Natural killer cell treated with Interleukin-12 subunit alpha and Interleukin-12 subunit beta and Interleukin-15 and Interleukin-18, amount 100 ng/mL, for 72 hours (primary cell): Measurements from ENCODE around the gene SELENOK. TPM values are rescaled to one million over a fixed set of nuclear protein-coding genes. Genes with fewer than 3 reads are reported as not detected.
A peak's percentile ranks its signal among the peaks of the same experiment; 100 is the strongest.
"Not testable (repeated sequence)": the region's sequence is repeated elsewhere in the genome, so short reads cannot be mapped to it uniquely, and the experiment has no call there.

ENCODE experiments used
- ATAC-seq, 2 donors: fragments of 150-1000 bp; cut with Tn5 transposase in 1 of 2; sonication (Bioruptor Pico), chemical (Tn5 transposase) in 1 of 2; 2 replicates each; pipeline ENCODE4 v1.10.0; 2021
- DNase-seq: peaks from one replicate; pipeline ENCODE4 v3.0.0; 2022; ENCODE audit warnings: low spot score
- H3K27ac Mint-ChIP-seq, 2 donors: 1 replicate in 1 of 2; 2 replicates in 1 of 2; pipeline ENCODE4 v1.8.0; 2022; ENCODE audit warnings: mixed read lengths in 2 of 2, mild to moderate bottlenecking in 1 of 2, moderate library complexity in 1 of 2
- H3K27me3 Mint-ChIP-seq, 2 donors: 1 replicate in 1 of 2; 2 replicates in 1 of 2; pipeline ENCODE4 v1.8.0; 2022; ENCODE audit warnings: mixed read lengths in 2 of 2
- H3K36me3 Mint-ChIP-seq: one replicate; pipeline ENCODE4 v1.8.0; 2022; ENCODE audit warnings: mixed read lengths
- H3K4me1 Mint-ChIP-seq, 2 donors: 1 replicate in 1 of 2; 2 replicates in 1 of 2; pipeline ENCODE4 v1.8.0; 2022; ENCODE audit warnings: low read depth in 2 of 2, mixed read lengths in 2 of 2, mild to moderate bottlenecking in 1 of 2
- H3K4me3 Mint-ChIP-seq: one replicate; pipeline ENCODE4 v1.8.0; 2022; ENCODE audit warnings: mixed read lengths
- H3K9me3 Mint-ChIP-seq: 2 replicates; pipeline ENCODE4 v1.8.0; 2022; ENCODE audit warnings: mixed read lengths
- total RNA-seq, 2 donors: library from RNA; stranded (reverse); gene quantifications; one replicate each; pipeline ENCODE4 v1.2.3, GENCODE V29; 2022

The SELENOK gene
- total RNA-seq: 10 to 100 TPM; 37.2 to 72.9 TPM

DNA sequence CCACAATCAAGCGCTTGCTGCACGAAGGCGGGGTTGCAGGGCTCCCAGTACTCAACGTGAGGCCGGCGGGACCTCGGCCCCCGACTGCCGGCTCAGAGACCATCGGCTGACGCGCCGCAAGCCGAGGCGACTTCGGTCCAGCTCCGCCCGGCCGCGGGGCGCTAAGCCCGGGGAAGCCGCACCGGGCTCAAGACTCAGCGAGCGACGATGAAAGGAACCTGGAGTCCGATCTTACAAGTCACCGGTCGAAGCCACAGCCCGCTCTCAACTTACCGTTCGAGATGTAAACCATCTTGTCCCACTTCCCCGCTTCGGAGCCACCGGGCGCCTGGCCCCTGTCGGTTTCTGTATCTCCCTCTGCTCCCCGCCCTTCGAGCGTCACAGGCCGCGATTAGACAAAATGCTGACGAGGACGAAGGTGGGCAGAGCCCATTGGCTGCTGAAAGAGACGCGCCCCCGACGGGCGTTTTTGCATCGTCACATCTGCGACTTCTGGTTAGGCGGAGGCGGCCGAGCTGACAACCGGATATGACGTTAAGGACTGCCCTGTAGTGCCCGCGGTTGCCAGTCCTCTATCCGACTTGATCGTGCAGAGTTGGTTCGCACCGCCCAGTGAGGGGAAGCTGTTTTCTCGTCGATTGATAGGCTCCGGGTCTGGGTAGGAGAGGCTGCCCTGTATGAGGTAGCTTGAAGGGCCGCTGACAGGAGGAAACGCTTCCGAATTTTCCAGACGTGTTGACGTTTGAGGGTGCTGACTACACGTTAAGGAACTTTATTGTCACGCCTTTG, at the start of gene SELENOK:
TSS of gene SELENOK (minus strand) at position 363 of the 789 bp plus-strand sequence.
- peak within 1 kb of the TSS; percentile 94 to 98 for H3K27ac Mint-ChIP-seq
- DNase-seq: peak; percentile 98
- H3K27me3 Mint-ChIP-seq: peaks cover 9 to 20% of the 10 kb centered on the region in 2 donors
- H3K36me3 Mint-ChIP-seq: peaks cover 21% of the 10 kb centered on the region
- peak; percentile 97 to 99 for ATAC-seq
- peaks cover 43 to 48% of the 10 kb centered on the region in 2 donors for H3K4me1 Mint-ChIP-seq
- peaks cover 6% of the 10 kb centered on the region for H3K9me3 Mint-ChIP-seq
- H3K4me3 Mint-ChIP-seq: peak within 1 kb of the TSS; percentile 95

DNA sequence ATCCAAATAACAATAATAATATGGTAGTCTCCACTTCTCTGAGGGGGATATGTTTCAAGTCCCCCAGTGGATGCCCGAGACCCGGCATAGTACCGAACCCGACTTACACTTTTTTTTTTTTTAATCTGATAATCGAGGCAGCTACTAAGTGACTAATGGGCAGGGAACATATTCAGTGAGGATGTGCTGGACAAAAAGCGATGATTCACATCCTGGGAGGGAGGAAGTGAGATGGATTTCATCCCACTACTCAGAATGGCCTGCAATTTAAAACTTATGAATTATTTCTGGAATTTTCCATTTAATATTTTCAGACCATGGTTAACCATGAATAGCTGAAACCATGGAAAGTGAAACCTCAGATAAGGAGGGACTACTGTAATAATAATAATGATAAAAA, 49.5 kb upstream of the SELENOK start:
- H3K36me3 Mint-ChIP-seq: peaks cover 5% of the 10 kb centered on the region
- H3K27ac Mint-ChIP-seq: no peak overlapping the region
- peaks cover 12 to 24% of the 10 kb centered on the region in 2 donors for H3K27me3 Mint-ChIP-seq
- ATAC-seq (no peak), DNase-seq (no peak)
- peaks cover 2% of the 10 kb centered on the region for H3K9me3 Mint-ChIP-seq
- H3K4me1 Mint-ChIP-seq: no peaks in the 10 kb centered on the region
- H3K4me3 Mint-ChIP-seq: no peak overlapping the region

DNA sequence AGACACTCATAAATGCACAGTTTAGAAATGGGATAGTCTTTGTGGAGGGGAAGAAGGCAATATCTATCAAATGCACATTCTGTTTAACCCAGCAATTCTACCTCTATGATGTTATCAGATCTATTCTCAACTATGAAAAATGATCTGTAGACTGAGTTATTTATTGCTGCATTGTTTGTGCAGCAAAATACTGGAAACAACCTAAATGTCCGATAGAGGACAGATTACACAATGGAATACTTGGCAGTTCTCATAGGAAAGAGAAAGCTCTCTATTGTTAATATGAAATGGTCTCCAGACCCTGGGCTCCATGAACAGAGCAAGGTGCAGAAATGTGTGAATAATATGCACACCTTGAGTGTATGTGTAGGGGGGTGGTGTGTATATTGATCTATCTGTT, 49.0 kb upstream of the SELENOK start:
- H3K36me3 Mint-ChIP-seq: no peaks in the 10 kb centered on the region
- H3K4me3 Mint-ChIP-seq: no peak overlapping the region
- DNase-seq: no peak
- no peak for ATAC-seq
- H3K9me3 Mint-ChIP-seq: no peaks in the 10 kb centered on the region
- no peaks in the 10 kb centered on the region for H3K4me1 Mint-ChIP-seq
- peaks cover 14 to 20% of the 10 kb centered on the region in 2 donors for H3K27me3 Mint-ChIP-seq
- H3K27ac Mint-ChIP-seq: no peak overlapping the region

DNA sequence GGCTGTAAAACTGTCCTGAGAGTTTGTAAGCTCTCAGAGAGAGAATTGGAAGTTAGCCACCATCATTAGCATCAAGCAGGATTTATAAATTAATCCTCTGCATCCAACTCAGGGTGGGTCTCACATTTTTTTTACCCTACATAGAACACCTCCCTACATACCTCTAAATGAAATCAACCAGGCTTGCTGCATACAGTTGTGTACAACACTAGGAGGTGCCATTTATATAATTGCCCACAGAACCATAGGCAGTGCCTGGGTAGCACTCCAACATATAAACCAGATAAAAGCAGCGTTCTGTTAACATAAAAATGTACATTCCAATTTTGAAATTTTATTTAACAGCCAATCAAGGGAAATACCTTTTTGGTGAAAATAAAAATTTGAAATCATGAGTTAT, 48.2 kb upstream of the SELENOK start:
- no peak for ATAC-seq
- H3K36me3 Mint-ChIP-seq: no peaks in the 10 kb centered on the region
- H3K27me3 Mint-ChIP-seq: peaks cover 17 to 21% of the 10 kb centered on the region in 2 donors
- H3K9me3 Mint-ChIP-seq: no peaks in the 10 kb centered on the region
- H3K27ac Mint-ChIP-seq: no peak overlapping the region
- no peaks in the 10 kb centered on the region for H3K4me1 Mint-ChIP-seq
- no peak for DNase-seq
- no peak overlapping the region for H3K4me3 Mint-ChIP-seq

DNA sequence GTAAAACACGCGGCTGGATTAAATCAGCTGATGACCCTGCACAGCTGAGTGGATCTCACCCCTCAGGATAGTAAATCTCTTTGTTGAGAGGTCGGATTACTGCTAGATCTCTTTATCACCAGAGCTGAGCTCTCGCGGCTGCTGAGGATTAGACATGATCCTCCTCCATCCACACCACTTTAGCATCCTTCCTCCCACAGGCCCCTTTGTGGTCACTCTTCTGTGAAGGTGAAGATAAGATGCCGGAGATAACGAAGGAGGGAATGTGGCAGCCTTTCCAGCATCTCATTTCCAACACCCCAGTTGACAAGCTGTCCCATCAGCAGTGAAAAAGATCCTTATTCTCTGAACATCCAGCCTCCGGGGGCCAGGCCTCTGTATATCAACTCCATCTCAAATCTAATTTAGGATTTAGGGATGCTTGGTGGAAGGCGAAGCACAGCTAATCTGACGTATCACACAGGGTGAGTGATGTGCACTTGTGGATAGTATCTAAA, 47.5 kb upstream of the SELENOK start:
- Mint-ChIP-seq H3K27ac (no peak overlapping the region), H3K4me1 (no peaks in the 10 kb centered on the region), H3K36me3 (no peaks in the 10 kb centered on the region), H3K4me3 (no peak overlapping the region), H3K27me3 (peaks cover 17 to 27% of the 10 kb centered on the region in 2 donors), H3K9me3 (no peaks in the 10 kb centered on the region)
- ATAC-seq (no peak), DNase-seq (no peak)

DNA sequence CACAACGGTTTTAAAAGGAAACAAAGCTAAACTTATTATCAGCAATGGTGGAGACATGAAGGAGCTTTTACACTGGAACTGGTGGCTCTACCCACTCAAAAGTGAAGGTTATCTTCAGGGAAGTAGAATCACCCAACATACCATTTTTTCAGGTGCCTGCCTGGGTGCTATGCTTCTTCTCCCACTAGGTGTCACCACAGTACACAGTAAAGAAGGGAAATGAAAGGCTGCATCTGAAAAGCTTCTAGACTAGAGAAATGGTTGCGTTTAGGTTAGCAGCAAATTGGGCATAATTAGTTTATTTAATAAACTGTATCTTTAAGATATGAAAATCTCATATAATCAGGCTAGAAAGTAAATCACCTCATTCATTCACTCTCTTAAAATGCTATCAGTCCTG, 47.0 kb upstream of the SELENOK start:
- H3K27ac Mint-ChIP-seq: no peak overlapping the region
- DNase-seq: no peak
- no peaks in the 10 kb centered on the region for H3K9me3 Mint-ChIP-seq
- no peak overlapping the region for H3K4me3 Mint-ChIP-seq
- no peaks in the 10 kb centered on the region for H3K4me1 Mint-ChIP-seq
- no peaks in the 10 kb centered on the region for H3K36me3 Mint-ChIP-seq
- peaks cover 17 to 27% of the 10 kb centered on the region in 2 donors for H3K27me3 Mint-ChIP-seq
- no peak for ATAC-seq

DNA sequence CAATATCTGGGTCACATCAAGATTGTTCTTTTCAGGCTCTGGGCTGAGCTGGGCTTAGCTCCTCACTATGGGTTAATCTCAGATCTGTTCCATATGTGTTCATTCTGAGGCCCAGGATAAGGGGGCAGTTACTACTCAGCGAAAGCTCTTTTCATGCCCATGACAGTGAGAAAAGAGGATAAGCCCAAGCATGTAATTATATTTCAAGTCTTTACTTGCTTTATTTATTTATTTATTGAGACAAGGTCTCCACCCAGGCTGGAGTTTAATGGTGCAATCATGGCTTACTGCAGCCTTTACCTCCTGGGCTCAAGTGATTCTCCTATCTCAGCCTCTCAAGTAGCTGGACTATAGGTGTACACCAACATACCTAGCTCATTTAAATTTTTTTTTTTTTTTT, 44.7 kb upstream of the SELENOK start:
- H3K27me3 Mint-ChIP-seq: peaks cover 20 to 35% of the 10 kb centered on the region in 2 donors
- DNase-seq (no peak), ATAC-seq (no peak)
- H3K27ac Mint-ChIP-seq: no peak overlapping the region
- H3K4me1 Mint-ChIP-seq: no peaks in the 10 kb centered on the region
- H3K36me3 Mint-ChIP-seq: no peaks in the 10 kb centered on the region
- no peak overlapping the region for H3K4me3 Mint-ChIP-seq
- H3K9me3 Mint-ChIP-seq: no peaks in the 10 kb centered on the region

DNA sequence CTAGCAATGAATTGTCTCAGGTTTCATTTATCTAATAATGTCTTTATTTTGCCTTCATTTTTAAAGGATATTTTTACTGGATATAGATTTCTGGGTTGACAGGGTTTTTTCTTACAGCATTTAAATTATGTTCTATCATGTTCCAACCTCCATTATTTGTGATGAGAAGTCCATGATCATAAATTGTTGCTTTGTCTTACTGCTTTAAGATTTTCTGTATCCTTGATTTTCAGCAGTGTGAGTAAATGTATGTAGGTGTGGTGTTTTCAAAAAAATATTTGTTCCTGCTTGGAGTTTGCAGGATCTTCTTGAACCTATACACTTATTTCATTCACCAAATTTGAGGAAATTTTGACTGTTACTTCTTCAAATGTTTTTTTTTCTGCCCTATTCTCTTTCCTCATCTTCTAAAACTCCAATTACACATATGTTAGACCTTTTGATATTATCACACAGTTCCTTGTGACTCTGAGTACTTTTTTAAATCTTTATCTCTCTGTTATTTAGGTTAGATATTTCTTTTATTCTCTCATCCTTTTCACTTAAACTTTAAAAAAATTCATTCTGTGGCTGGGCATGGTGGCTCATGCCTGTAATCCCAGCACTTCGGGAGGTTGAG, 43.7 kb upstream of the SELENOK start:
- DNase-seq: no peak
- Mint-ChIP-seq H3K27ac (no peak overlapping the region), H3K4me3 (no peak overlapping the region), H3K27me3 (peaks cover 20 to 29% of the 10 kb centered on the region in 2 donors), H3K4me1 (no peaks in the 10 kb centered on the region), H3K36me3 (no peaks in the 10 kb centered on the region), H3K9me3 (no peaks in the 10 kb centered on the region)
- no peak for ATAC-seq

DNA sequence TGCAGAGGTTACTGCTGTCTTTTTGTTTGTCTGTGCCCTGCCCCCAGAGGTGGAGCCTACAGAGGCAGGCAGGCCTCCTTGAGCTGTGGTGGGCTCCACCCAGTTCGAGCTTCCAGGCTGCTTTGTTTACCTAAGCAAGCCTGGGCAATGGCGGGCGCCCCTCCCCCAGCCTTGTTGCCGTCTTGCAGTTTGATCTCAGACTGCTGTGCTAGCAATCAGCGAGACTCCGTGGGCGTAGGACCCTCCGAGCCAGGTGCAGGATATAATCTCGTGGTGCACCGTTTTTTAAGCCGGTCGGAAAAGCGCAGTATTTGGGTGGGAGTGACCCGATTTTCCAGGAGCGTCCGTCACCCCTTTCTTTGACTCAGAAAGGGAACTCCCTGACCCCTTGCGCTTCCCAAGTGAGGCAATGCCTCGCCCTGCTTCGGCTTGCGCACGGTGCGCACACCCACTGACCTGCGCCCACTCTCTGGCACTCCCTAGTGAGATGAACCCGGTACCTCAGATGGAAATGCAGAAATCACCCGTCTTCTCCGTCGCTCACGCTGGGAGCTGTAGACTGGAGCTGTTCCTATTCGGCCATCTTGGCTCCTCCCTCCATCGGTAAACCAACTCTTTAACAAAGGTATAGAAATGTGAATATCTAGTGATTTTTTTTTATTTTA, 35.7 kb upstream of the SELENOK start:
- H3K9me3 Mint-ChIP-seq, H3K4me1 Mint-ChIP-seq, H3K4me3 Mint-ChIP-seq, H3K27ac Mint-ChIP-seq, DNase-seq, H3K36me3 Mint-ChIP-seq, ATAC-seq: not testable (repeated sequence)
- H3K27me3 Mint-ChIP-seq: peaks cover 6 to 12% of the 10 kb centered on the region in 2 donors

DNA sequence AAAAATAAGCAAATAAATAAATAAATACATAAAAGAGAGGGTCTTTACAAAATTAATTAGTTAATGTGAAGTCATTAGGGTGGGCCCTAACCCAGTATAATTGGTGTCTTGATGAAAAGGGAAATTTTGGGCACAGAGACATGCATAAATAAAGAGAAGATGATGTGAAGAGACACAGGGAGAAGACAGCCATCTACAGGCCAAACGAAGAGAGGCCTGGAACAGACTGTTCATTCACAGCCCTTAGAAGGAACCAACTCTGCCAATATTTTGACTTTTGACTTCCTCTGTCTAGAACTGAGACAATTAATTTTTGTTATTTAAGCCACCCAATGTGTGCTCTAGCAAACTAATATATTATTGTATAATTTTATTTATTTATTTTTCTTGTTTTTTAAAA, 29.6 kb upstream of the SELENOK start:
- H3K36me3 Mint-ChIP-seq: peaks cover 6% of the 10 kb centered on the region
- ATAC-seq: no peak
- H3K27ac Mint-ChIP-seq: no peak overlapping the region
- H3K9me3 Mint-ChIP-seq: no peaks in the 10 kb centered on the region
- peaks cover 18 to 35% of the 10 kb centered on the region in 2 donors for H3K27me3 Mint-ChIP-seq
- no peak overlapping the region for H3K4me3 Mint-ChIP-seq
- DNase-seq: no peak
- no peaks in the 10 kb centered on the region for H3K4me1 Mint-ChIP-seq

DNA sequence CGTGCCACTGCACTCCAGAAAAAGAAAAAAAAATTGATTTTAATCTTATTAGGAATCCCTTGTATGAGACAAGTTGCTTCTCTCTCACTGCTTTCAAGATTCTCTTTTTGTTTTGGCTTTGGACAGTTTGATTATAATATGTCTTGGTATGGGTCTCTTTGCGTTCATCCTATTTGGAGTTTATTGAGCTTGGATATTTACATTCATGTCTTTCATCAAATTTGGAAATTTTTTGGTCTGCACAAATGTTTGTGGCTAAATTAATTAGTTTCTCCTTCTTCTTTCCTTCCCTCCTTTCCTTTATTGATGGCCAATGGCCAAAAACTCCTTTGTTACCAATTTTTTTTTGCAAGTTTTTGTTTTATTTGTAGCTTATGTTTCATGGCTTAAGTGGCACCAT, 28.1 kb upstream of the SELENOK start:
- H3K9me3 Mint-ChIP-seq: no peaks in the 10 kb centered on the region
- H3K27ac Mint-ChIP-seq: no peak overlapping the region
- no peak for ATAC-seq
- peaks cover 26 to 41% of the 10 kb centered on the region in 2 donors for H3K27me3 Mint-ChIP-seq
- no peaks in the 10 kb centered on the region for H3K4me1 Mint-ChIP-seq
- H3K36me3 Mint-ChIP-seq: peaks cover 6% of the 10 kb centered on the region
- no peak for DNase-seq
- H3K4me3 Mint-ChIP-seq: no peak overlapping the region

DNA sequence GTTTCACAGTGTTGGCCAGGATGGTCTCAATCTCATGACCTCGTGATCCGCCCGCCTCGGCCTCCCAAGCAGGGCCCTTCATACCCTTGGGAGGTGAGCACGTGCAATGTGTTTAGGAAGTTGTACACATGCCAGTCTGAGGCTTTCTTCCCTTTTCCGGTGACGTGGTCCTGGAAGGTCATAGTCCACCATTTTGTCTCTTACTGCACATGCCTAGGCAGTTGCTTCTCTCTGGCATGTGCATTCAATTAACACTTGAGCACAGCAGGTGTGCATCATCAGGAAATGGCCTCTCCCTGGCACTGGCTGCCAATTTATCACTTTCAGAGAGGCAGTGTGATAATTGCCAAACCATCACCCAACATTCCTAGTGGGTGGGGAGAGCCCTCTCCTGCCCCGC, 21.7 kb upstream of the SELENOK start:
- H3K27me3 Mint-ChIP-seq: peaks cover 37 to 63% of the 10 kb centered on the region in 2 donors
- DNase-seq (no peak), ATAC-seq (no peak)
- H3K4me1 Mint-ChIP-seq: no peaks in the 10 kb centered on the region
- no peak overlapping the region for H3K27ac Mint-ChIP-seq
- no peaks in the 10 kb centered on the region for H3K9me3 Mint-ChIP-seq
- no peak overlapping the region for H3K4me3 Mint-ChIP-seq
- no peaks in the 10 kb centered on the region for H3K36me3 Mint-ChIP-seq

DNA sequence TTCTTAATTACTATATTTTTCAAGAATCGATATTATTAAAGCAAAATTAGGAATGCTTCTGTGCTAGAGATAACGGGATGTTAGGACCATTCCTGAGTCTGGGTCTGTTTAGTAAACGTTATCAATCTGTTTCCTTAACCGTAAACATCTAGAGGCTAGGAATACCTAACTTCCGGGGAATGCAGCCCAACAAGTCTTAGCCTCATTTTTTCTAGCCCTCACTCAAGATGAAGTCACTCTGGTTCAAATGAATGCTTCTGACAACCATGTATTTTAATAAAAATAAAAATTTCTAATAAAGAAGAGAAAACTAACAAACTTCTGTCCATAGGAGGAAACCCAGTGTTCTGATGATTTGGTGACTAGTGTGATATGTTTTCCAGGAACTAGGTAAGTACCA, 11.1 kb upstream of the SELENOK start:
- no peak for ATAC-seq
- no peaks in the 10 kb centered on the region for H3K9me3 Mint-ChIP-seq

DNA sequence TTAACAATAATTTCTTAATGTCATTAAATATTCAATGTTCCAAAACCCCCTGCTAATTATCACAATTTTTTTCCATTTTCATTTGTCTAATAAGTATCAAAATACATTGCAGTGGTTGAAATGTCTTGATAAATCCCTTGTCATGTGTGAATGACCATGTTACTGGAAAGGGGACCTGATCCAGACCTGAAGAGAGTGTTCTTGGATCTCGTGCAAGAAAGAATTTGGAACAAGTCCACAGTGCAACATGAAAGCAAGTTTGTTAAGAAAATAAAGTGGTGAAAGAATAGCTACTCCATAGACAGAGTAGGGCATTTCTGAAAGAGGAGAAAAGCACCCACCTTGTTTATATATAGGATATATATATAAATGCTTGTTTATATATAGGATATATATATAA, 10.4 kb upstream of the SELENOK start:
- no peak for DNase-seq
- H3K4me3 Mint-ChIP-seq: no peak overlapping the region

More for the DNA sequence above, 11.1 kb upstream of the SELENOK start:
- H3K27ac Mint-ChIP-seq: no peak overlapping the region
- H3K4me1 Mint-ChIP-seq: no peaks in the 10 kb centered on the region
- peaks cover 29 to 53% of the 10 kb centered on the region in 2 donors for H3K27me3 Mint-ChIP-seq
- H3K36me3 Mint-ChIP-seq: no peaks in the 10 kb centered on the region
- DNase-seq: no peak
- no peak overlapping the region for H3K4me3 Mint-ChIP-seq

More for the DNA sequence above, 10.4 kb upstream of the SELENOK start:
- no peaks in the 10 kb centered on the region for H3K36me3 Mint-ChIP-seq
- H3K27ac Mint-ChIP-seq: no peak overlapping the region
- ATAC-seq: no peak
- peaks cover 34 to 53% of the 10 kb centered on the region in 2 donors for H3K27me3 Mint-ChIP-seq
- H3K9me3 Mint-ChIP-seq: no peaks in the 10 kb centered on the region
- no peaks in the 10 kb centered on the region for H3K4me1 Mint-ChIP-seq
